Activated naive CD4-positive, alpha-beta T cell treated with Interleukin-2 at 50 U/mL for 16 hours (primary cell): ENCODE data around the gene AANAT.
"Not testable (repeated sequence)": the region's sequence is repeated elsewhere in the genome, so short reads cannot be mapped to it uniquely, and the experiment has no call there.

Source experiments
- DNase-seq: peaks from one replicate; pipeline ENCODE4 v3.0.0-alpha.2; 2020

Gene AANAT

GRCh38 chr17:76510831-76511244, 43.4 kb downstream of the AANAT start:
- DNase-seq, result no peak

- DNase-seq, result no peak
Measured at GRCh38 chr17:76511668-76512365, 44.4 kb downstream of the AANAT start.

GRCh38 chr17:76512366-76513305, 45.2 kb downstream of the AANAT start:
- no peak for DNase-seq

- no peak for DNase-seq
Measured at GRCh38 chr17:76513306-76513692, 45.9 kb downstream of the AANAT start.

- DNase-seq, result not testable (repeated sequence)
Measured at GRCh38 chr17:76514355-76514754, 47.0 kb downstream of the AANAT start.

GRCh38 chr17:76515274-76515949, 48.0 kb downstream of the AANAT start:
- DNase-seq, result peak; percentile 86

- peak; percentile 19 for DNase-seq
Measured at GRCh38 chr17:76517638-76518038, 50.2 kb downstream of the AANAT start.

GRCh38 chr17:76519048-76519966, 51.9 kb downstream of the AANAT start:
- no peak for DNase-seq
